Glutamatergic neuron (in vitro differentiated cells): ENCODE results near the gene NOS1AP. TPM values are rescaled to one million over a fixed set of nuclear protein-coding genes. Genes with fewer than 3 reads are reported as not detected.

ENCODE experiments used
- DNase-seq: peaks from one replicate; pipeline ENCODE4 v3.0.0; 2022
- H3K27ac Mint-ChIP-seq: one replicate; pipeline ENCODE4 v1.8.0; 2020; ENCODE audit warnings: mild to moderate bottlenecking, mixed read lengths, inconsistent platforms; ENCODE audit not compliant: unreplicated experiment
- H3K27me3 Mint-ChIP-seq: one replicate; pipeline ENCODE4 v1.8.0; 2020; ENCODE audit warnings: mild to moderate bottlenecking, moderate library complexity, mixed read lengths, inconsistent platforms; ENCODE audit not compliant: unreplicated experiment
- H3K36me3 Mint-ChIP-seq: one replicate; pipeline ENCODE4 v1.8.0; 2020; ENCODE audit warnings: mild to moderate bottlenecking, mixed read lengths, inconsistent platforms; ENCODE audit not compliant: unreplicated experiment
- H3K4me1 Mint-ChIP-seq: one replicate; pipeline ENCODE4 v1.8.0; 2020; ENCODE audit warnings: mild to moderate bottlenecking, low read depth, mixed read lengths, inconsistent platforms; ENCODE audit not compliant: unreplicated experiment
- H3K4me3 Mint-ChIP-seq: one replicate; pipeline ENCODE4 v1.8.0; 2020; ENCODE audit warnings: mild to moderate bottlenecking, mixed read lengths, inconsistent platforms; ENCODE audit not compliant: unreplicated experiment
- H3K9me3 Mint-ChIP-seq: one replicate; pipeline ENCODE4 v1.8.0; 2020; ENCODE audit warnings: mild to moderate bottlenecking, moderate library complexity, mixed read lengths, inconsistent platforms; ENCODE audit not compliant: unreplicated experiment
- CTCF ChIP-seq: fragments of 200-600 bp; sonication (generic); IDR thresholded peaks from one replicate; pipeline ENCODE4 v1.5.0; 2021; ENCODE audit not compliant: partially characterized antibody, unreplicated experiment
- total RNA-seq: library from RNA; stranded (reverse); fragmentation: NEBNext Ultra II Directional; extraction: Animal tissue kit (Norgen Biotek cat#: 25700); gene quantifications from one replicate; pipeline ENCODE4 v1.2.1, GENCODE V29; 2021; ENCODE audit not compliant: unreplicated experiment

Gene NOS1AP
- total RNA-seq, 1 donor from 2014 or later: 12.7 TPM

GRCh38 chr1:162385702-162386101, 316.2 kb downstream of the NOS1AP start:
- Mint-ChIP-seq H3K9me3 (peaks cover 11% of the 10 kb centered on the region), H3K4me1 (peaks cover 22% of the 10 kb centered on the region), H3K27ac (no peak overlapping the region), H3K27me3 (peaks cover 6% of the 10 kb centered on the region), H3K36me3 (peaks cover 3% of the 10 kb centered on the region), H3K4me3 (no peak overlapping the region)
- no peak for TF ChIP-seq CTCF
- no peak for DNase-seq

- peaks cover 11% of the 10 kb centered on the region for H3K9me3 Mint-ChIP-seq
- H3K4me1 Mint-ChIP-seq: peaks cover 23% of the 10 kb centered on the region
- H3K36me3 Mint-ChIP-seq: peaks cover 3% of the 10 kb centered on the region
- no peak for TF ChIP-seq CTCF
- no peak overlapping the region for H3K27ac Mint-ChIP-seq
- H3K4me3 Mint-ChIP-seq: no peak overlapping the region
- H3K27me3 Mint-ChIP-seq: peaks cover 6% of the 10 kb centered on the region
- DNase-seq: no peak
Measured at GRCh38 chr1:162386292-162387225, 317.1 kb downstream of the NOS1AP start.

DNA sequence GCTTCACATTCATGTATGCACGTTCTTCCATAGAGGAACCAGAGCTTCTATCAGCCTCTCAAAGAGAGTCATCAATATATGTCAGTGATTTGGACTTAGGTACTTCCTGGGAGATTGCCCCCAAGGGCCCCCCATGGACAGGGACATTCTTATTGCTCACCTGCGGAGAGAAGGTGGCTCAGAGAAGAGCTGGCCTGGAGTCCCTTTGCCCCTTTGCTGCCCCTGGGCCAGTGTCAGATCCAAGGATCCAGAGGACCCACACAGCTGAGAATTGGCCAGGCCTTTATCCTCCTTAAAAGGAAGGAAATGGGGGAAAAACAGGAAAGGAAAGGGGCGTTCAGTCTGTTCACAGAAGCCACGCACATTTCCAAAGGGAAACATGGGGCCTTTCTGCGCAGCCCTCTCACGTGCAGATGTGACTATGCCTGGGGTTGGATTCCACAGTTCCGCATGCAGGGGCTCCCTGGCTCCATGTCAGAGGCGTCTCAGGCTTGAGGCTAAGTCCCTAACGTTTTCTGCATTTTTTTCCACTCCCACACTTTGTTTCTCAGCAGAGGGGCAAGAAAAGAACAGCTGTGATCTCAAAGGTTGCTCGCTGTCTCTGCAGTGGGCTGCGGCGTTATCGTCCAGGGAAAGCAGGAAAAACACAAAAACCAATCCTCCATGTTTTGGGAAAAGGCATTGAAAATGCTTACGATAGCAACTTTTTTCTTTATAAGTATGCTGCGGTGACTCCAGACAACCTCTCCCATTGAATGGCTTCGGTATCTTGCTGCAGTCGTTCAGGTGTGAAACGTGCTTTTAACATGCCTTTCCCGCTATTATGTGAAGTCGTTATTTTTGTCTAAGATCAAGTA, 318.0 kb downstream of the NOS1AP start:
- Mint-ChIP-seq H3K4me3 (no peak overlapping the region), H3K4me1 (peaks cover 23% of the 10 kb centered on the region), H3K36me3 (peaks cover 3% of the 10 kb centered on the region), H3K27me3 (peaks cover 6% of the 10 kb centered on the region), H3K27ac (no peak overlapping the region), H3K9me3 (peaks cover 11% of the 10 kb centered on the region)
- DNase-seq: no peak
- TF ChIP-seq CTCF: no peak

GRCh38 chr1:162388083-162388594, 318.6 kb downstream of the NOS1AP start:
- H3K9me3 Mint-ChIP-seq: peaks cover 10% of the 10 kb centered on the region
- no peak overlapping the region for H3K4me3 Mint-ChIP-seq
- peaks cover 3% of the 10 kb centered on the region for H3K36me3 Mint-ChIP-seq
- no peak for TF ChIP-seq CTCF
- H3K27ac Mint-ChIP-seq: no peak overlapping the region
- no peak for DNase-seq
- H3K27me3 Mint-ChIP-seq: peaks cover 5% of the 10 kb centered on the region
- peaks cover 23% of the 10 kb centered on the region for H3K4me1 Mint-ChIP-seq
